Measurements from ENCODE around the gene SEMA4D. TPM values are rescaled to one million over a fixed set of nuclear protein-coding genes. Genes with fewer than 3 reads are reported as not detected.
"Not testable (repeated sequence)": the region's sequence is repeated elsewhere in the genome, so short reads cannot be mapped to it uniquely, and the experiment has no call there.

The SEMA4D gene
- total and polyA plus RNA-seq, 2 donors, result 9.1 to 14.0 TPM

- Histone ChIP-seq H3K4me3 (ENCODE audit: low read depth, low read length) (no peak overlapping the region), H3K27ac (ENCODE audit: low read depth) (no peak overlapping the region), H3K36me3 (ENCODE audit: insufficient read depth) (no peaks in the 10 kb centered on the region), H3K4me1 (ENCODE audit: insufficient read depth) (peaks cover 5% of the 10 kb centered on the region)
- DNase-seq (ENCODE audit: extremely low spot score), result no peak
- WGBS, result 96% methylated on average over 16 of the region's 16 CpGs
Measured at GRCh38 chr9:89478821-89479668, 18.9 kb downstream of the SEMA4D start.

GRCh38 chr9:89477811-89478630 is 19.9 kb downstream of the SEMA4D start:
- Histone ChIP-seq H3K4me1 (ENCODE audit: insufficient read depth) (peaks cover 5% of the 10 kb centered on the region), H3K36me3 (ENCODE audit: insufficient read depth) (no peaks in the 10 kb centered on the region), H3K4me3 (ENCODE audit: low read depth, low read length) (peak overlapping the region; percentile 7), H3K27ac (ENCODE audit: low read depth) (no peak overlapping the region)
- WGBS, result 53% methylated on average over 9 of the region's 9 CpGs
- peak; percentile 26 for DNase-seq (ENCODE audit: extremely low spot score)

- Histone ChIP-seq H3K27ac (ENCODE audit: low read depth) (peak overlapping the region; percentile 33), H3K36me3 (ENCODE audit: insufficient read depth) (no peaks in the 10 kb centered on the region), H3K4me3 (ENCODE audit: low read depth, low read length) (peak overlapping the region; percentile 7), H3K4me1 (ENCODE audit: insufficient read depth) (peaks cover 5% of the 10 kb centered on the region)
- WGBS, result 59% methylated on average over 7 of the region's 7 CpGs
- DNase-seq (ENCODE audit: extremely low spot score), result no peak
Measured at GRCh38 chr9:89477384-89477783, 20.5 kb downstream of the SEMA4D start.

GRCh38 chr9:89476546-89476945 is 21.4 kb downstream of the SEMA4D start:
- H3K36me3 ChIP-seq (ENCODE audit: insufficient read depth), result no peaks in the 10 kb centered on the region
- WGBS, result 89% methylated on average over 7 of the region's 7 CpGs

GRCh38 chr9:89475891-89476440 is 21.9 kb downstream of the SEMA4D start:
- H3K4me3 ChIP-seq (ENCODE audit: low read depth, low read length), result no peak overlapping the region
- no peak for DNase-seq (ENCODE audit: extremely low spot score)
- H3K36me3 ChIP-seq (ENCODE audit: insufficient read depth), result no peaks in the 10 kb centered on the region
- 97% methylated on average over 9 of the region's 9 CpGs for WGBS
- peaks cover 5% of the 10 kb centered on the region for H3K4me1 ChIP-seq (ENCODE audit: insufficient read depth)
- H3K27ac ChIP-seq (ENCODE audit: low read depth), result no peak overlapping the region

More at GRCh38 chr9:89476546-89476945, 21.4 kb downstream of the SEMA4D start:
- DNase-seq (ENCODE audit: extremely low spot score), result no peak
- H3K4me1 ChIP-seq (ENCODE audit: insufficient read depth), result peaks cover 5% of the 10 kb centered on the region
- H3K27ac ChIP-seq (ENCODE audit: low read depth), result peak overlapping the region; percentile 35
- H3K4me3 ChIP-seq (ENCODE audit: low read depth, low read length), result no peak overlapping the region

- Histone ChIP-seq H3K36me3 (ENCODE audit: insufficient read depth) (no peaks in the 10 kb centered on the region), H3K4me1 (ENCODE audit: insufficient read depth) (peaks cover 5% of the 10 kb centered on the region), H3K27ac (ENCODE audit: low read depth) (peak overlapping the region; percentile 59), H3K4me3 (ENCODE audit: low read depth, low read length) (no peak overlapping the region)
- no peak for DNase-seq (ENCODE audit: extremely low spot score)
- 71% methylated on average over 3 of the region's 3 CpGs for WGBS
Measured at GRCh38 chr9:89474939-89475338, 23.0 kb downstream of the SEMA4D start.

GRCh38 chr9:89473762-89474469 is 24.0 kb downstream of the SEMA4D start:
- DNase-seq (ENCODE audit: extremely low spot score), result no peak
- H3K36me3 ChIP-seq (ENCODE audit: insufficient read depth), result no peaks in the 10 kb centered on the region
- H3K4me3 ChIP-seq (ENCODE audit: low read depth, low read length), result no peak overlapping the region
- WGBS, result 43% methylated on average over 7 of the region's 7 CpGs
- no peak overlapping the region for H3K27ac ChIP-seq (ENCODE audit: low read depth)
- peaks cover 5% of the 10 kb centered on the region for H3K4me1 ChIP-seq (ENCODE audit: insufficient read depth)

- 95% methylated on average over 6 of the region's 6 CpGs for WGBS
- DNase-seq (ENCODE audit: extremely low spot score); H3K4me3 ChIP-seq (ENCODE audit: low read depth, low read length); H3K27ac ChIP-seq (ENCODE audit: low read depth); H3K4me1 ChIP-seq (ENCODE audit: insufficient read depth); H3K36me3 ChIP-seq (ENCODE audit: insufficient read depth): not testable (repeated sequence)
Measured at GRCh38 chr9:89471796-89472320, 26.1 kb downstream of the SEMA4D start.

- WGBS, result 92% methylated on average over 3 of the region's 3 CpGs
- H3K4me1 ChIP-seq (ENCODE audit: insufficient read depth), result peaks cover 7% of the 10 kb centered on the region
- no peaks in the 10 kb centered on the region for H3K36me3 ChIP-seq (ENCODE audit: insufficient read depth)
- no peak overlapping the region for H3K4me3 ChIP-seq (ENCODE audit: low read depth, low read length)
- H3K27ac ChIP-seq (ENCODE audit: low read depth), result no peak overlapping the region
- DNase-seq (ENCODE audit: extremely low spot score), result no peak
Measured at GRCh38 chr9:89471390-89471789, 26.5 kb downstream of the SEMA4D start.

GRCh38 chr9:89470224-89470839 is 27.6 kb downstream of the SEMA4D start:
- H3K36me3 ChIP-seq (ENCODE audit: insufficient read depth), result no peaks in the 10 kb centered on the region
- H3K27ac ChIP-seq (ENCODE audit: low read depth), result no peak overlapping the region
- peaks cover 7% of the 10 kb centered on the region for H3K4me1 ChIP-seq (ENCODE audit: insufficient read depth)
- DNase-seq (ENCODE audit: extremely low spot score), result no peak
- no peak overlapping the region for H3K4me3 ChIP-seq (ENCODE audit: low read depth, low read length)
- 59% methylated on average over 6 of the region's 6 CpGs for WGBS

- H3K4me1 ChIP-seq (ENCODE audit: insufficient read depth), result peaks cover 2% of the 10 kb centered on the region
- H3K27ac ChIP-seq (ENCODE audit: low read depth), result peak overlapping the region; percentile 33
- no peaks in the 10 kb centered on the region for H3K36me3 ChIP-seq (ENCODE audit: insufficient read depth)
- no peak overlapping the region for H3K4me3 ChIP-seq (ENCODE audit: low read depth, low read length)
- 73% methylated on average over 1 of the region's 1 CpG for WGBS
- DNase-seq (ENCODE audit: extremely low spot score), result no peak
Measured at GRCh38 chr9:89469003-89469402, 28.9 kb downstream of the SEMA4D start.

GRCh38 chr9:89468281-89468960 is 29.5 kb downstream of the SEMA4D start:
- 78% methylated on average over 7 of the region's 7 CpGs for WGBS
- no peak for DNase-seq (ENCODE audit: extremely low spot score)
- Histone ChIP-seq H3K4me3 (ENCODE audit: low read depth, low read length) (no peak overlapping the region), H3K27ac (ENCODE audit: low read depth) (peak overlapping the region; percentile 33), H3K4me1 (ENCODE audit: insufficient read depth) (peaks cover 2% of the 10 kb centered on the region), H3K36me3 (ENCODE audit: insufficient read depth) (no peaks in the 10 kb centered on the region)

Measured in urinary bladder (tissue), 4 donors.